C4-2B (cell line): ENCODE results near the gene PIGH.

ENCODE experiments used
- H3K27ac ChIP-seq: fragments of 450-650 bp; 2 replicates; pipeline ENCODE4 v1.5.1; 2017
- CTCF ChIP-seq: fragments of 450-650 bp; conservative IDR thresholded peaks from 2 replicates; pipeline ENCODE4 v1.5.1; 2017; ENCODE audit warnings: mild to moderate bottlenecking
- ZFX ChIP-seq: fragments of 450-650 bp; IDR thresholded peaks from 2 replicates; pipeline ENCODE4 v1.6.1; 2017

The PIGH gene

DNA sequence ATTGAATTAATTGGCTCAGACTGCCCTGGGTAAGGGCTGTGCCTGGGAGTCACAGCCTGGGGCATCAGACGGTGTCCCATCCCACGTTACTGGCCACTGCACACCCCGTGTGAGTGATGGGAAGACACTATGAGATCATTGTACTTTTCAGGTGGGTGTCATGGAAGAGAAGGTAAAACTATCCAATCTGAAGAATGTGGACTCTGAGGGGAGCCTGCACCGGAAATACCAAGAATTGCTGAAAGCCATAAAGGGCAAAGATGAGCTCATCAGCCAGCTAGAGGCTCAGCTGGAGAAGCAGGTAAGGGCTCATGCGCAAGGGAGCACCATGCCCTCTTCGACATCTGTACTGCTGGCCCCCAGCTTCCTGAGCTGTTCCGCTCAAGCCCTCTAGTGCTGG, 43.0 kb downstream of the PIGH start:
- H3K27ac ChIP-seq, result no peak overlapping the region

DNA sequence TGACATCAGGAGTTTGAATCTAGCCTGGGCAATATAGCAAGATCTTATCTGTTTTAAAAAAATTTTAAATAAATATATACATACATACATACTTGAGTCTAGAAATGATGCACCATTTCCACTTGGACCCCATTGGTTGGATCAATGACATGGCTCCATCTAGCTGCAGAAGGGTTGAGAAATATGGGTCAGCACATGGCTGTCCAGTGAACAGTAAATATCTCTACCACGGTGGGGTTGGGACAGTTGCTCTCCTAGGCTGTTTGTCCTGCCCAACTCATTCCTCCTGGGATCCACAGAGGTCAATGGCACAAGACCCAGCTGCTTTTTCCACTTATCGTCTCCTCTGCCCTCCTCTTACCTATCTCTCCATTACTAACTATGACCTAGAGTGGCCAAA, 43.4 kb downstream of the PIGH start:
- TF ChIP-seq ZFX, result no peak
- TF ChIP-seq CTCF, result no peak
- no peak overlapping the region for H3K27ac ChIP-seq

More for the DNA sequence above, 43.0 kb downstream of the PIGH start:
- TF ChIP-seq ZFX, result no peak
- TF ChIP-seq CTCF, result no peak

- H3K27ac ChIP-seq, result no peak overlapping the region
- no peak for TF ChIP-seq CTCF
- TF ChIP-seq ZFX, result no peak
Measured at GRCh38 chr14:67555518-67556090, 44.5 kb downstream of the PIGH start.

- H3K27ac ChIP-seq, result no peak overlapping the region
- no peak for TF ChIP-seq ZFX
- TF ChIP-seq CTCF, result no peak
Measured at GRCh38 chr14:67554341-67554740, 45.7 kb downstream of the PIGH start.

DNA sequence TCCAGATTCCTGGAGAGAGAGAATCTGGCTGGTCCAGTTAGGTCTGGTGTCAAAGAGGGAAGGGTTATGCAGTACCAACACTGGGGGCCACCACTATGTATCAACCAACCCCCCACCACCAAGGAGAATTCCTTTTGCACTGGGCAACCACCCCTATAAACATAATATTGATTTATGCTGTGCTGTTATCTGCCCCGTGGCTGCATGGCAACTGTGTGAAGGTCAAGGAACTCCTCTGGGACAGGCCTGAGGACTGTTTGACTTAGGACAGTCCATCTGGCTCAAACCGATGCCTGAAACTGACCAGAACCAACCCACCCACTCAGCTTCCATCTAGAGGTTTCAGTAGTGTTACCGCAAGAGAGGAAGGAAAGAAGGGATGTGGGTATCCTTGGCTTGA, 46.5 kb downstream of the PIGH start:
- no peak overlapping the region for H3K27ac ChIP-seq
- TF ChIP-seq ZFX, result no peak
- TF ChIP-seq CTCF, result no peak

- peak overlapping the region; percentile 25; the same call in 1 of the 2 replicates for H3K27ac ChIP-seq
Measured at GRCh38 chr14:67551940-67552339, 48.1 kb downstream of the PIGH start.

GRCh38 chr14:67551123-67551522, 48.9 kb downstream of the PIGH start:
- TF ChIP-seq CTCF (no peak), ZFX (no peak)

More at GRCh38 chr14:67551940-67552339, 48.1 kb downstream of the PIGH start:
- TF ChIP-seq CTCF, result no peak
- TF ChIP-seq ZFX, result no peak

More at GRCh38 chr14:67551123-67551522, 48.9 kb downstream of the PIGH start:
- H3K27ac ChIP-seq, result peak overlapping the region; percentile 25; the same call in 1 of the 2 replicates
